Erythroblast (primary cell): Measurements from ENCODE around the gene PUM1.

ENCODE experiments used
- GATA1 ChIP-seq: IDR thresholded peaks from 2 replicates; pipeline ENCODE4 v1.6.1; 2011; ENCODE audit warnings: low read depth, mild to moderate bottlenecking, control low read depth, low read length, moderate library complexity
- POLR2A ChIP-seq: IDR thresholded peaks from 2 replicates; pipeline ENCODE4 v1.6.1; 2011; ENCODE audit warnings: mild to moderate bottlenecking, low read length

- TF ChIP-seq POLR2A (no peak), GATA1 (no peak)
Measured at GRCh38 chr1:30984165-30984889, 81.2 kb downstream of the PUM1 start.
